Spleen (tissue), 11 donors: ENCODE measurements around the gene SYT13. TPM values are rescaled to one million over a fixed set of nuclear protein-coding genes. Genes with fewer than 3 reads are reported as not detected.
A peak's percentile ranks its signal among the peaks of the same experiment; 100 is the strongest.
"Not testable (repeated sequence)": the region's sequence is repeated elsewhere in the genome, so short reads cannot be mapped to it uniquely, and the experiment has no call there.

ENCODE experiments used
- DNase-seq: peaks from one replicate; pipeline ENCODE4 v3.0.0-alpha.2; 2020
- H3K27ac ChIP-seq, 8 donors: fragments of 200-600 bp; sonication (generic) in 7 of 8; 1 replicate in 4 of 8; 2 replicates in 4 of 8; pipeline versions ENCODE4 v1.5.0 to v1.8.0; 2016 to 2021; ENCODE audit warnings: inconsistent platforms in 4 of 8, mild to moderate bottlenecking in 4 of 8, moderate library complexity in 1 of 8
- H3K27me3 ChIP-seq, 7 donors: fragments of 200-600 bp; sonication (generic) in 6 of 7; replicated peaks in 1 of 7; 1 replicate in 4 of 7; 2 replicates in 3 of 7; pipeline versions ENCODE4 v1.5.0 to v1.8.0; 2016 to 2021; ENCODE audit warnings: inconsistent platforms in 3 of 7, mild to moderate bottlenecking in 1 of 7
- H3K36me3 ChIP-seq, 6 donors: fragments of 200-600 bp; sonication (generic) in 5 of 6; 1 replicate in 4 of 6; 2 replicates in 2 of 6; pipeline versions ENCODE4 v1.5.0 to v1.8.0; 2016 to 2021; ENCODE audit warnings: inconsistent platforms in 2 of 6
- H3K4me1 ChIP-seq, 6 donors: fragments of 200-600 bp; sonication (generic) in 5 of 6; 1 replicate in 3 of 6; 2 replicates in 3 of 6; pipeline versions ENCODE4 v1.5.0 to v1.8.0; 2016 to 2021; ENCODE audit warnings: inconsistent platforms in 3 of 6
- H3K4me3 ChIP-seq, 8 donors: fragments of 200-600 bp; sonication (generic) in 7 of 8; 1 replicate in 4 of 8; 2 replicates in 4 of 8; pipeline versions ENCODE4 v1.5.0 to v1.8.0; 2016 to 2021; ENCODE audit warnings: inconsistent platforms in 4 of 8, mild to moderate bottlenecking in 4 of 8, moderate library complexity in 2 of 8
- H3K9me3 ChIP-seq, 8 donors: fragments of 200-600 bp; sonication (generic) in 7 of 8; 1 replicate in 4 of 8; 2 replicates in 4 of 8; pipeline versions ENCODE4 v1.5.0 to v1.8.0; 2016 to 2021; ENCODE audit warnings: inconsistent platforms in 4 of 8
- POLR2A ChIP-seq, 3 donors: fragments of 450-650 bp; IDR thresholded peaks; one replicate each; pipeline ENCODE4 v1.5.1; 2017; ENCODE audit warnings: antibody characterized with exemption in 3 of 3, mild to moderate bottlenecking in 1 of 3
- POLR2AphosphoS5 ChIP-seq, 3 donors: sonication (generic); formaldehyde crosslinking; IDR thresholded peaks; one replicate each; pipeline ENCODE4 v1.5.1; 2017; ENCODE audit warnings: antibody characterized with exemption in 3 of 3
- WGBS, 5 donors: extraction: QIAGEN DNeasy Blood & Tissue Kit in 3 of 5; methylation state at CpG; one replicate each; pipeline versions ENCODE4 v1.1.5 to v1.1.7; 2013 to 2018; 5-methylcytosine and 5-hydroxymethylcytosine counted together
- intact Hi-C: fragments of 100-400 bp; cut with DNase I; formaldehyde crosslinking; loops from one replicate; pipeline ENCODE4 v1.15.0; 2023; ENCODE audit warnings: low total_unique reads
- polyA plus RNA-seq, 3 donors: library from polyadenylated mRNA; stranded (reverse); fragments of 200-250 nt; gene quantifications; one replicate each; pipeline ENCODE4 v1.2.1, GENCODE V29; 2013
- total RNA-seq, 7 donors: library from RNA; depleted of rRNA in 3 of 7; stranded (reverse); fragments of >200 nt in 3 of 7; fragmentation: NEBNext Ultra II Directional in 4 of 7; extraction: Animal tissue kit (Norgen Biotek cat#: 25700) in 4 of 7; gene quantifications; one replicate each; pipeline versions ENCODE4 v1.1.0 to v1.2.1, GENCODE V29; 2016 to 2021
- TF ChIP-seq, protein P1 (sequence below), 11 experiments: fragments of 200-600 bp in 7 of 11; fragments of 450-650 bp in 4 of 11; sonication (generic) in 4 of 11; IDR thresholded peaks in 8 of 11; conservative IDR thresholded peaks in 3 of 11; 1 replicate in 7 of 11; 2 replicates in 4 of 11; pipeline versions ENCODE4 v1.4.0 to v1.8.0; 2016 to 2021; ENCODE audit warnings: antibody characterized with exemption in 11 of 11, inconsistent platforms in 4 of 11, mild to moderate bottlenecking in 1 of 11
- donor health status: healthy with polysubstance abuse.
- donor health status: DM: no; HTN: no; CAD: no; lungs with moderate emphysema.
- donor health status: DM: no; HTN: no; CAD: no.
- donor health status: Bipolar disorder and iron deficiency.
- donor health status: healthy.
- donor health status: DM: no; HTN: no; CAD: no.
- donor health status: DM: yes; HTN: yes; CAD: no.

SYT13 gene
- total and polyA plus RNA-seq, 10 donors: 0.02 to 0.64 (median 0.10) TPM; not detected in 2

DNA sequence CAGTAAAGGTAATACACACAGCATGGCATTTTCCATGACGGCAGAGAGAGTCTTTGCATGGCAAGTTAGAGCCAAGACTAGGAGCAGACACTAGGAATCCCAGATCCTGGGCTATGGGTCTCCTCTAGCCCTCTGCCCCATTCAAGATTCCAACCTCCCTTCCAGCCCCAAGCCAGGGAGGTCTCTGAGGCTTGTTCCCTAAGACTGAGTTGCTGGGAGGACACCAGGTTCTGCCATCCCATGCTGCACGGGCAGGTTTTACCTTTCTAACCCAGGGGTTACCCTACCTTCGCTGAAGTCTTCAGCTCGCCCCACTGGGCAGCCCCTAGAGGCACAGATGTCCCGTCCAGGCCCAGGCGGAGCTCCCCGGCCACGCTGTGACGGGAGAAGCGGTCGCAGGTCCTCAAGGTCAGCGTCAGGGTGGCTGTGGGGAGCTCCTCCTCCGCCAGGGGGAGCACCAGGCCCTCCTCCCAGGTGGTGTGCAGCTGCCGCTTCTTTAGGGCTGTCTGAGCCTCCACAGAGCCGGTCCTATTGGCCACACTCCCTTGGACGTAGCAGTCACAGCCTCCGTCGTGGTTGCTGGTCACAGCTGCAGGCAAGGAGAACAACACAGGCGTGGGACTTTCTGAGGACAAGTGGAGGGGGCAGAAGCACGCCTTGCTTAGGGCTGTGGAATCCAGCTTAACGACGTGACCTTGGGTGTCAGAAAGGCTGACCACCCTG lies 33.8 kb downstream of the SYT13 start:
- TF ChIP-seq, protein P1, sequence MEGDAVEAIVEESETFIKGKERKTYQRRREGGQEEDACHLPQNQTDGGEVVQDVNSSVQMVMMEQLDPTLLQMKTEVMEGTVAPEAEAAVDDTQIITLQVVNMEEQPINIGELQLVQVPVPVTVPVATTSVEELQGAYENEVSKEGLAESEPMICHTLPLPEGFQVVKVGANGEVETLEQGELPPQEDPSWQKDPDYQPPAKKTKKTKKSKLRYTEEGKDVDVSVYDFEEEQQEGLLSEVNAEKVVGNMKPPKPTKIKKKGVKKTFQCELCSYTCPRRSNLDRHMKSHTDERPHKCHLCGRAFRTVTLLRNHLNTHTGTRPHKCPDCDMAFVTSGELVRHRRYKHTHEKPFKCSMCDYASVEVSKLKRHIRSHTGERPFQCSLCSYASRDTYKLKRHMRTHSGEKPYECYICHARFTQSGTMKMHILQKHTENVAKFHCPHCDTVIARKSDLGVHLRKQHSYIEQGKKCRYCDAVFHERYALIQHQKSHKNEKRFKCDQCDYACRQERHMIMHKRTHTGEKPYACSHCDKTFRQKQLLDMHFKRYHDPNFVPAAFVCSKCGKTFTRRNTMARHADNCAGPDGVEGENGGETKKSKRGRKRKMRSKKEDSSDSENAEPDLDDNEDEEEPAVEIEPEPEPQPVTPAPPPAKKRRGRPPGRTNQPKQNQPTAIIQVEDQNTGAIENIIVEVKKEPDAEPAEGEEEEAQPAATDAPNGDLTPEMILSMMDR (IDR thresholded peaks at IDR 0.05 in 8 of 11, conservative IDR thresholded peaks at IDR 0.05 in 3 of 11): peak; percentile 18 to 79 (median 67)
- peak in 2 of 3 donors; percentile 46 to 53 for TF ChIP-seq POLR2AphosphoS5 (IDR thresholded peaks at IDR 0.05)
- TF ChIP-seq POLR2A (IDR thresholded peaks at IDR 0.05): no peak
- DNase-seq: no peak
- intact Hi-C loops: no loop called here
- Histone ChIP-seq H3K4me3 (no peak overlapping the region), H3K9me3 (no peaks in the 10 kb centered on the region), H3K27ac (peak overlapping the region in 1 of 8 donors; percentile 8), H3K27me3 (peaks cover 0 to 16% (median 0%) of the 10 kb centered on the region in 7 donors), H3K4me1 (peaks cover 0 to 4% (median 0%) of the 10 kb centered on the region in 6 donors), H3K36me3 (no peaks in the 10 kb centered on the region)
- 49 to 64% (median 59%) methylated on average over 14 to 22 of the region's 22 CpGs for WGBS, 5 donors

DNA sequence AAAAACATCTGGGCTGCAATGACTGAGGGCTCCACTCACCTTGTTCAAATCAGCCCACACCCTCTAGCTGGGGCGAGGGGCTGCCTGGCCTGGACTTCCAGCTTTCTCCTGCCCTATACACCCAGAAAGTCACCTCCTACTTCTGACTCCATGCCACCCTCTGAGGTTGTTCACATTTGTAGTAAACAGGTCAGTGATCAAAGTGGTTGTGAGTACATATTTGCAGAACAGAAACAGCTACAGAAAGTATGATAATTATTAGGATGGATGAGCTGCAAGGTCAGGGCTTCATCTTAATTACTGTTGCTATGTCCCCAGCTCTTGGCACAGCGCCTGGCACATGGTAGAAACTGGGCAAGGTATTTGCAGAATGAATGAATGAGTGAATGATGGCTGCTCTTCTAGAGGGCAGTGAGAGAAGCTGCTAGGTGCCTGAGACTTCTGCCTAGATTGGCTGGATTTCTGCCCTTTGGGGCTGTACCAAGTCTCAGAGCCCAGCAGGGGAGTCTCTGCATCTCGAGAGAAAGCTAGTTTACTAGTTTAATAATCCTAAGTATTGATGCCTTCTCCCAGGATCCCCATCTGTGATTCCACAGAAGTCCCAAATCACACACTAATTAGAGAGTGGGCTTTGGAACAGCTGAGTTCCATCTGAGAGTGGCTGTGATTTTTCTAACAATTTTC lies 36.0 kb downstream of the SYT13 start:
- DNase-seq: no peak
- H3K9me3 ChIP-seq: no peaks in the 10 kb centered on the region
- H3K36me3 ChIP-seq: no peaks in the 10 kb centered on the region
- TF ChIP-seq, protein P1 (IDR thresholded peaks at IDR 0.05 in 8 of 11, conservative IDR thresholded peaks at IDR 0.05 in 3 of 11): no peak
- TF ChIP-seq POLR2AphosphoS5 (IDR thresholded peaks at IDR 0.05) (no peak), POLR2A (IDR thresholded peaks at IDR 0.05) (no peak)
- no peak overlapping the region for H3K4me3 ChIP-seq
- peaks cover 0 to 4% (median 0%) of the 10 kb centered on the region in 6 donors for H3K4me1 ChIP-seq
- peaks cover 0 to 16% (median 0%) of the 10 kb centered on the region in 7 donors for H3K27me3 ChIP-seq
- intact Hi-C loops: no loop called here
- H3K27ac ChIP-seq: no peak overlapping the region
- 64 to 87% (median 67%) methylated on average over 3 of the region's 3 CpGs for WGBS, 5 donors

DNA sequence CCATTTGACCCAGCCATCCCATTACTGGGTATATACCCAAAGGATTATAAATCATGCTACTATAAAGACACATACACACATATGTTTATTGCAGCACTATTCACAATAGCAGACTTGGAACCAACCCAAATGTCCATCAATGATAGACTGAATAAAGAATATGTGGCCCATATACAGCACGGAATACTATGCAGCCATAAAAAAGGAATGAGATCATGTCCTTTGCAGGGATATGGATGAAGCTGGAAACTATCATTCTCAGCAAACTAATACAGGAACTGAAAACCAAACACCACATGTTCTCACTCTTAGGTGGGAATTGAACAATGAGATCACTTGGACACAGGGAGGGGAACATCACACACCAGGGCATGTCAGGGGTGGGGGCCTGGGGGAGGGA lies 36.8 kb downstream of the SYT13 start:
- H3K4me1 ChIP-seq, intact Hi-C loops, H3K27ac ChIP-seq, H3K9me3 ChIP-seq, H3K36me3 ChIP-seq, DNase-seq, H3K4me3 ChIP-seq: not testable (repeated sequence)
- 85 to 100% (median 95%) methylated on average over 1 of the region's 1 CpG for WGBS, 5 donors
- peaks cover 0 to 16% (median 0%) of the 10 kb centered on the region in 7 donors for H3K27me3 ChIP-seq

GRCh38 chr11:45248501-45249011 lies 37.6 kb downstream of the SYT13 start:
- intact Hi-C loops: no loop called here
- H3K4me1 ChIP-seq: peaks cover 0 to 4% (median 0%) of the 10 kb centered on the region in 6 donors
- peaks cover 0 to 16% (median 0%) of the 10 kb centered on the region in 7 donors for H3K27me3 ChIP-seq
- H3K27ac ChIP-seq: no peak overlapping the region
- TF ChIP-seq, protein P1 (IDR thresholded peaks at IDR 0.05 in 8 of 11, conservative IDR thresholded peaks at IDR 0.05 in 3 of 11): no peak
- TF ChIP-seq POLR2AphosphoS5 (IDR thresholded peaks at IDR 0.05): no peak
- no peak for TF ChIP-seq POLR2A (IDR thresholded peaks at IDR 0.05)
- no peaks in the 10 kb centered on the region for H3K9me3 ChIP-seq
- no peaks in the 10 kb centered on the region for H3K36me3 ChIP-seq
- 88 to 100% (median 96%) methylated on average over 1 to 2 of the region's 2 CpGs for WGBS, 5 donors
- no peak for DNase-seq
- H3K4me3 ChIP-seq: no peak overlapping the region
